OCI-LY1 (cell line): ENCODE data around the gene TMEM140.

Experiments used
- H2AFZ ChIP-seq: fragments of 200-600 bp; sonication (generic), shearing (Covaris generic); 2 replicates; pipeline ENCODE4 v1.6.0; 2014; ENCODE audit warnings: antibody characterized with exemption, mild to moderate bottlenecking, low read length
- H3F3A ChIP-seq: fragments of 200-600 bp; sonication (generic), shearing (Covaris generic); 2 replicates; pipeline ENCODE4 v1.6.0; 2014; ENCODE audit warnings: mild to moderate bottlenecking, antibody characterized with exemption, low read length, moderate library complexity; ENCODE audit not compliant: insufficient read depth
- H3K27ac ChIP-seq: fragments of 200-600 bp; sonication (generic); 2 replicates; pipeline ENCODE4 v1.5.1; 2014; ENCODE audit warnings: low read length, mixed run types, mild to moderate bottlenecking, low read depth; ENCODE audit not compliant: poor library complexity, severe bottlenecking
- H3K27me3 ChIP-seq: fragments of 200-600 bp; sonication (generic); 2 replicates; pipeline ENCODE4 v1.6.0; 2014; ENCODE audit warnings: antibody characterized with exemption, mild to moderate bottlenecking, low read length, moderate library complexity; ENCODE audit not compliant: insufficient read depth
- H3K36me3 ChIP-seq: fragments of 200-600 bp; sonication (generic); 2 replicates; pipeline ENCODE4 v1.6.1; 2014; ENCODE audit warnings: mild to moderate bottlenecking, antibody characterized with exemption, low read length, moderate library complexity, mixed read lengths; ENCODE audit not compliant: insufficient read depth
- H3K4me1 ChIP-seq: fragments of 200-600 bp; sonication (generic); 2 replicates; pipeline ENCODE4 v1.5.1; 2014; ENCODE audit warnings: mild to moderate bottlenecking, low read length, moderate library complexity; ENCODE audit not compliant: insufficient read depth, severe bottlenecking
- H3K4me2 ChIP-seq: fragments of 200-600 bp; sonication (generic), shearing (Covaris generic); 2 replicates; pipeline ENCODE4 v1.6.1; 2014; ENCODE audit warnings: low read length
- H3K4me3 ChIP-seq: fragments of 200-600 bp; sonication (generic); 2 replicates; pipeline ENCODE4 v1.5.1; 2014; ENCODE audit warnings: low read length, low read depth, mild to moderate bottlenecking, mixed read lengths; ENCODE audit not compliant: poor library complexity, severe bottlenecking
- H3K79me2 ChIP-seq: fragments of 200-600 bp; shearing (Covaris generic); 2 replicates; pipeline ENCODE4 v1.6.1; 2016; ENCODE audit warnings: mixed run types, low read length, mixed read lengths; ENCODE audit not compliant: insufficient read depth
- H3K9ac ChIP-seq: fragments of 200-600 bp; sonication (generic), shearing (Covaris generic); 2 replicates; pipeline ENCODE4 v1.6.1; 2014; ENCODE audit warnings: mild to moderate bottlenecking, low read length, mixed read lengths
- H3K9me2 ChIP-seq: fragments of 200-600 bp; sonication (generic), shearing (Covaris generic); 2 replicates; pipeline ENCODE4 v1.6.1; 2014; ENCODE audit warnings: low read depth, mild to moderate bottlenecking, low read length, mixed read lengths
- H3K9me3 ChIP-seq: fragments of 200-600 bp; shearing (Covaris generic); 2 replicates; pipeline ENCODE4 v1.6.1; 2014; ENCODE audit warnings: low read length, mixed read lengths
- H4K20me1 ChIP-seq: fragments of 200-600 bp; sonication (generic), shearing (Covaris generic); 2 replicates; pipeline ENCODE4 v1.6.0; 2016; ENCODE audit warnings: mild to moderate bottlenecking, low read length; ENCODE audit not compliant: insufficient read depth
- EZH2 ChIP-seq: fragments of 200-600 bp; sonication (generic), shearing (Covaris generic); IDR thresholded peaks from 2 replicates; pipeline ENCODE4 v1.8.0; 2017; ENCODE audit warnings: borderline replicate concordance, mixed run types, mild to moderate bottlenecking, antibody characterized with exemption, low read length, moderate library complexity, mixed read lengths
- TF ChIP-seq, protein P1 (sequence below): fragments of 200-600 bp; sonication (generic), shearing (Covaris generic); IDR thresholded peaks from 2 replicates; pipeline ENCODE4 v1.5.1; 2017; ENCODE audit warnings: mild to moderate bottlenecking, antibody characterized with exemption, low read length, moderate library complexity, mixed read lengths

TMEM140 gene

DNA sequence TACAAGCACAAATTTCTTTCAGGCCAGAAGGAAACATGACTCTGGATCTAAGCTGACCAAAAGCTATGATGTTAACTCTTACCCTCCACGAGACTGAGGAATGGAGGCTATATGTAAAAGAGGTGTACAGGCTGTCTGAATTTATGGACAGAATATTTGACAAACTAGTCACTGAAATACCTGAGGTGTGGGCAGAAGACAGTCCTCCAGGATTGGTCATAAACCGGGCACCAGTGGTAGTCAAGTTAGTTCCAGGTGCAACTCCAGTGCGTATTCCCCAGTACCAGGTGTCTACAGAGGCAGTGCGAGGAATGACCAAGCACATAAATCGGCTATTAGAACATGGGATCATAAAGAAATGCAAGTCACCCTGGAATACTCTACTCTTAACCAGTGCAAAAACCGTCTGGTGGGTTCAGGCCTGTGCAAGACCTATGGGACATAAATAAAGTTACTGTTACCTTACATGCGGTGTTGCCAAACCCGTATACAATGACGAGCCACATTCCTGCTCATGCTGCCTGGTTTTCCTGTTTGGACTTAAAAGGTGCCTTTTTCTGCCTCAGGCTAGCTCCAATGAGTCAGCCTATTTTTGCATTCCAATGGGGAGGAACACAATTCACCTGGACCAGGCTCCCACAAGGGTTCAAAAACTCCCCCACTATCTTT lies 29.3 kb downstream of the TMEM140 start:
- no peak overlapping the region for H3K4me2 ChIP-seq
- TF ChIP-seq EZH2: no peak
- TF ChIP-seq, protein P1, sequence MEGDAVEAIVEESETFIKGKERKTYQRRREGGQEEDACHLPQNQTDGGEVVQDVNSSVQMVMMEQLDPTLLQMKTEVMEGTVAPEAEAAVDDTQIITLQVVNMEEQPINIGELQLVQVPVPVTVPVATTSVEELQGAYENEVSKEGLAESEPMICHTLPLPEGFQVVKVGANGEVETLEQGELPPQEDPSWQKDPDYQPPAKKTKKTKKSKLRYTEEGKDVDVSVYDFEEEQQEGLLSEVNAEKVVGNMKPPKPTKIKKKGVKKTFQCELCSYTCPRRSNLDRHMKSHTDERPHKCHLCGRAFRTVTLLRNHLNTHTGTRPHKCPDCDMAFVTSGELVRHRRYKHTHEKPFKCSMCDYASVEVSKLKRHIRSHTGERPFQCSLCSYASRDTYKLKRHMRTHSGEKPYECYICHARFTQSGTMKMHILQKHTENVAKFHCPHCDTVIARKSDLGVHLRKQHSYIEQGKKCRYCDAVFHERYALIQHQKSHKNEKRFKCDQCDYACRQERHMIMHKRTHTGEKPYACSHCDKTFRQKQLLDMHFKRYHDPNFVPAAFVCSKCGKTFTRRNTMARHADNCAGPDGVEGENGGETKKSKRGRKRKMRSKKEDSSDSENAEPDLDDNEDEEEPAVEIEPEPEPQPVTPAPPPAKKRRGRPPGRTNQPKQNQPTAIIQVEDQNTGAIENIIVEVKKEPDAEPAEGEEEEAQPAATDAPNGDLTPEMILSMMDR: no peak
- no peaks in the 10 kb centered on the region for H3K9me2 ChIP-seq
- no peaks in the 10 kb centered on the region for H3K79me2 ChIP-seq
- no peak overlapping the region for H3K4me3 ChIP-seq
- H3F3A ChIP-seq: no peaks in the 10 kb centered on the region
- no peaks in the 10 kb centered on the region for H4K20me1 ChIP-seq
- H3K9ac ChIP-seq: no peak overlapping the region
- H3K4me1 ChIP-seq: peaks cover 4% of the 10 kb centered on the region
- no peaks in the 10 kb centered on the region for H3K27me3 ChIP-seq
- H3K36me3 ChIP-seq: peaks cover 12% of the 10 kb centered on the region
- H2AFZ ChIP-seq: no peak overlapping the region
- no peak overlapping the region for H3K27ac ChIP-seq
- peaks cover 11% of the 10 kb centered on the region for H3K9me3 ChIP-seq

DNA sequence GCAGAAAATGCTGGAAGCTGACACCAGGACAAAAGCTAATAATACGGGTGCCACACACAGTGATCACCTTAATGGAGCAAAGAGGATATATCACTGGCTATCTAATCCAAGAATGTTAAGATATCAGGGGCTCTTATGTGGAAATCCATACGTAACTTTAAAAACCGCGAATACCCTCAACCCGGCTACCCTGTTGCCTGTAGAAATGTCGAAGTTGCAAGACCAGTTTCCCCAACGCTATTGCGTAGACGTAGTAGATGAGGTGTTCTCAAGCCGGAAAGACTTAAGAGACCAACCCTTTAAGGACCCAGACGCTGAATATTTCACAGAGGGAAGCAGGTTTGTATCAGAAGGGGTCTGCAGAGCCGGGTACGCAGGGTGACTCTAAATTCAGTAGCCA lies 30.5 kb downstream of the TMEM140 start:
- no peak overlapping the region for H3K4me2 ChIP-seq
- H3K9me3 ChIP-seq: peaks cover 11% of the 10 kb centered on the region
- TF ChIP-seq, protein P1: no peak
- TF ChIP-seq EZH2: no peak
- H4K20me1 ChIP-seq: no peaks in the 10 kb centered on the region
- no peaks in the 10 kb centered on the region for H3K27me3 ChIP-seq
- H3K27ac ChIP-seq: no peak overlapping the region
- no peaks in the 10 kb centered on the region for H3K79me2 ChIP-seq
- H3K36me3 ChIP-seq: peaks cover 25% of the 10 kb centered on the region
- no peak overlapping the region for H3K9ac ChIP-seq
- no peak overlapping the region for H2AFZ ChIP-seq
- H3K9me2 ChIP-seq: no peaks in the 10 kb centered on the region
- no peaks in the 10 kb centered on the region for H3K4me1 ChIP-seq
- H3F3A ChIP-seq: no peaks in the 10 kb centered on the region
- no peak overlapping the region for H3K4me3 ChIP-seq

DNA sequence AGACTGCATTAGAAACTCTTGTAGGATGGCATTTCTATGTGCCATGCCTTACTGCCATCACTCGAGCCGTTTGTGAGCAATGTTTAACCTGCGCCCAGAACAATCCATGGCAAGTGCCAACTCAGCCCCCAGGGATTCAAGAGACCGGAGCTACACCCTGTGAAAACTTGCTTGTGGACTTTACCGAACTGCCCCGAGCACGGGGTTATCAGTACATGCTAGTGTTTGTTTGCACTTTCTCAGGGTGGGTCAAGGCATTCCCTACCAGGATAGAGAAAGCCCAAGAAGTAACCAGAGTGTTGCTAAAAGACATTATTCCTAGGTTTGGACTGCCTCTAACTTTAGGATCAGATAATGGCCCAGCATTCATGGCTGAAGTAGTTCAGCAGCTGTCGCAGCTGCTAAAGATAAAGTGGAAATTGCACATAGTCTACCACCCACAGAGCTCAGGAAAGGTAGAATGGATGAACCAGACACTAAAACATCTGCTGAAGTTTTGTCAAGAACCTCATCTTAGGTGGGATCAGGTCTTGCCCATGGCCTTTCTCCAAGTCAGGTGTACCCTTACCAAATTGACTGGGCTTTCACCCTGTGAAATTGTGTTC lies 31.6 kb downstream of the TMEM140 start:
- Histone ChIP-seq H3K9me3 (peaks cover 11% of the 10 kb centered on the region), H3K9ac (no peak overlapping the region), H4K20me1 (no peaks in the 10 kb centered on the region), H3K27me3 (no peaks in the 10 kb centered on the region), H3K4me2 (no peak overlapping the region), H3F3A (no peaks in the 10 kb centered on the region), H3K9me2 (no peaks in the 10 kb centered on the region), H3K36me3 (peaks cover 34% of the 10 kb centered on the region), H3K4me1 (no peaks in the 10 kb centered on the region), H3K79me2 (no peaks in the 10 kb centered on the region), H2AFZ (no peak overlapping the region), H3K27ac (no peak overlapping the region), H3K4me3 (no peak overlapping the region)
- no peak for TF ChIP-seq EZH2
- TF ChIP-seq, protein P1: no peak
